GM19025 (cell line): ENCODE measurements around the gene PRR15.

Source experiments
- ATAC-seq: cut with Tn5 transposase; IDR thresholded peaks from one replicate; pipeline ENCODE4 v1.9.1; 2021; ENCODE audit warnings: mild to moderate bottlenecking, low read depth, moderate library complexity; ENCODE audit not compliant: unreplicated experiment

PRR15 gene

DNA sequence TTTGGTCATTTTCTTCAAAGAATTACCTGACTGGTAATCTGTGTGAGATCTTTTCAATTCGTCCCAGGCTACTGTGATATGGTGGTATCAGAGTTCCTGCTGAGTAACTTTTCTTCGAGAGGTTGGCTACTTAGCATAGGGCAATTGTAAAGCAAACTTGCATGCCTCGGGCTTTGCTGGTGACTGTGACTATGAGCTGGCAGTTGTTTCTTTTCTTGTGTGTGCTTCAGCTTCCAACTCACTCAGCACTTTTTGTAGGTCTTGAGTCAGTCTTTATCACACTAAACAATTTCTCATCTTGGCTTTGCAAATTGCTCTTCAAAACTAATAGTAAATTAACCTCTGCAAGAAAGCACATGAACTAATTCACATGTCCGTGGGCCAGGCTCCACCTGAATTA is 44.3 kb downstream of the PRR15 start:
- ATAC-seq, result no peak

DNA sequence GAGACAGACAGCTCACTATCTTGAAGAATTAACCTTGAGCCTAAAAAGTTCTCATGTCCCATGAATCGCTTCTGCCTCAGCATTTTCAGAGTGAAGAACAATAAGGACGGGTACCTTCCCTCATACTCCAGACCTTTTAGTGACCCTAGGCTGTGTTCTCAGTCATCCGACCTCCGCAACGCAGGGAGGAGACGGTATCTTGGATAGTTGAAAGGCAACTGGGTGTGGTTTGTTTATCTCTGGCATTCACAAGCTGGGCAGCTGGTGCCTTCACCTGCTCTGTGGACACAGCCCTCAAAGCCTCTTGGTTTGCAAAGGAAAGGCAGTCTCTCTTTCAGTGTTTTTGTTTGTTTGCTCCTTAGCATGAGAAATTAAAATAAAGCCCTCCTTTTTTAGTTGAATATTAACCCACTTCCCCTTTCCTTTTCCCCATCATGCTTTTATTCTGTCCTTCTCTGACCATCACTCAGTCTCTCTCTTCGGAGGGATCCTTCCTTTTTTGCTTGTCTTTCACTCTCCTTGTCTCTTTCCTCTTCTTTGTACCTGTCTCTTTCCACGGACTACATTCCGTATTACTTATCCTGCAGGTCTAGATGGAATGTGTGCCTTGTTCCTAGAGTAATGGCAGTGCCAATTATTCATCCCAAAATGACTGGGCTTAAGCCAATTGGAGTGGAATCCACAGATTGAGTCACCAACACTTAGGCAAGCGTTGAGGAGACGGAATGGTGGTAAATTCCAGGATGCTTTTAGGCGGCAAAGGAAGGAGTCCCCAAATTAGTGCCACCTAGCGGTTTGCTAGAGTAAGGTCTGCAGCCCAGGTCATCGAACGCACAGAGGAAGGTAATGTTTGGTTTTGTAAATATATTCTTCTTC is 45.8 kb downstream of the PRR15 start:
- no peak for ATAC-seq

DNA sequence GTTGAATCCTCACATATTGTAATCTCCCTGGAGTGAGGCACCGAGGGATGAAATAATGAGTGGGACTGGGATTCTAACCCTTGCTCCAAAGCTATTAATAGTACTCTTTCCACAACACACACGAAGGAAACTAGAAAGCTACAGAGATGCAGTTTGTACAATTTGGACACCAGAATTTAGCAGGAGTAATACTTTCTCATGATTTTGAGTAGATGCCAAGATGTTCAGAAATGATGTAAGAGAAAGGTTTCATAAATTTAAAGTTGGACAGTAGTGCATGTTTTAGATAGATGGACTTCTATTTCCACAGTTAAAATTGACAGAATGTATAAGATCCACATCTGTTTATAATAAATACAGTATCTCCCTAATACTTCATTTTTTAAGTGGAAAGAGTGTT is 46.5 kb downstream of the PRR15 start:
- ATAC-seq, result no peak

GRCh38 chr7:29611941-29612544 is 48.4 kb downstream of the PRR15 start:
- no peak for ATAC-seq

- no peak for ATAC-seq
Observed at GRCh38 chr7:29612596-29612995, 49.0 kb downstream of the PRR15 start.

GRCh38 chr7:29613100-29613499 is 49.5 kb downstream of the PRR15 start:
- ATAC-seq, result no peak

DNA sequence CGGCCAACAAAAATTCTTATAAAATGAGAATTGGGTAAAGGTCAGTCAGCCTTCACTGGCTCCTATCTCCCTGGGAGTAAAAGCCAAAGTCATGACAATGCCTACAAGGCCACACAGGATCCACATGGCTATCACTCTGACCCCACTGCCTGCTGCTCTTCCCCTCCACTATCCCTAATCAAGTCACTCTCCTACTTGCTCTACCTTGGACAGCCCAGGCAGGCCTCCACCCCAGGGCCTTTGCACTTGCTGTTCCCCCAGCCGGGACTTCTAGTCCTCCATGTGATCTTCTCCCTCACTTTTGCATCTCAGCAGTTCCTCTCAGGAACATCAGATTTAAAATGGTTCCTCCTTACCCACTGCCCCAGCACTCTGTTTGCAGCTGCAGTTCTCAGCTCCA is 50.6 kb downstream of the PRR15 start:
- no peak for ATAC-seq
